HepG2 (cell line): ENCODE results near the gene PRM3. TPM values are rescaled to one million over a fixed set of nuclear protein-coding genes. Genes with fewer than 3 reads are reported as not detected.
A peak's percentile ranks its signal among the peaks of the same experiment; 100 is the strongest.

Experiments used
- CSRNP2 ChIP-seq: sonication (generic); formaldehyde crosslinking; conservative IDR thresholded peaks from 2 replicates; pipeline ENCODE4 v1.8.0; 2022; ENCODE audit warnings: low read depth, missing genetic modification reagents
- FOXK1 ChIP-seq: sonication (generic); formaldehyde crosslinking; IDR thresholded peaks from 2 replicates; pipeline ENCODE4 v1.4.0; 2020; ENCODE audit warnings: low read depth, missing genetic modification reagents, borderline replicate concordance
- GTF3A ChIP-seq: sonication (generic); formaldehyde crosslinking; conservative IDR thresholded peaks from 2 replicates; pipeline ENCODE4 v1.4.0; 2020; ENCODE audit warnings: mild to moderate bottlenecking, missing genetic modification reagents
- HES4 ChIP-seq: sonication (generic); formaldehyde crosslinking; IDR thresholded peaks from 2 replicates; pipeline ENCODE4 v1.9.0; 2021; ENCODE audit warnings: mild to moderate bottlenecking, missing genetic modification reagents, borderline replicate concordance
- KAT2B ChIP-seq: fragments of 150-350 bp; IDR thresholded peaks from 2 replicates; pipeline ENCODE4 v1.6.1; 2014; ENCODE audit warnings: low read depth, low read length, borderline replicate concordance
- NRL ChIP-seq: sonication (generic); formaldehyde crosslinking; IDR thresholded peaks from 2 replicates; pipeline ENCODE4 v1.5.0; 2020; ENCODE audit warnings: missing genetic modification reagents, mild to moderate bottlenecking, moderate library complexity, borderline replicate concordance
- XRCC5 ChIP-seq: fragments of 200-400 bp; formaldehyde crosslinking; optimal IDR thresholded peaks from 2 replicates; pipeline ENCODE3; 2017; ENCODE audit warnings: mild to moderate bottlenecking, low read length
- ZNF274 ChIP-seq: sonication (generic); formaldehyde crosslinking; IDR thresholded peaks from 2 replicates; pipeline ENCODE4 v1.5.1; 2020; ENCODE audit warnings: mild to moderate bottlenecking, missing genetic modification reagents
- ZNF407 ChIP-seq: sonication (generic); formaldehyde crosslinking; IDR thresholded peaks from one replicate; pipeline ENCODE4 v1.5.1; 2020; ENCODE audit warnings: mild to moderate bottlenecking, missing genetic modification reagents; ENCODE audit errors: not compliant biosample characterization
- ZNF530 ChIP-seq: sonication (generic); formaldehyde crosslinking; IDR thresholded peaks from 2 replicates; pipeline ENCODE4 v1.5.0; 2020; ENCODE audit warnings: low read depth, mild to moderate bottlenecking, missing genetic modification reagents
- ZNF580 ChIP-seq: IDR thresholded peaks from 2 replicates; pipeline ENCODE4 v1.6.1; 2016; ENCODE audit warnings: low read depth, borderline replicate concordance
- ZNF597 ChIP-seq: sonication (generic); formaldehyde crosslinking; IDR thresholded peaks from 2 replicates; pipeline ENCODE4 v1.5.0; 2020; ENCODE audit warnings: missing genetic modification reagents
- ZNF772 ChIP-seq: sonication (generic); formaldehyde crosslinking; IDR thresholded peaks from 2 replicates; pipeline ENCODE4 v1.5.0; 2020; ENCODE audit warnings: mild to moderate bottlenecking, missing genetic modification reagents
- ZSCAN20 ChIP-seq: sonication (generic); formaldehyde crosslinking; IDR thresholded peaks from 2 replicates; pipeline ENCODE4 v1.4.0; 2020; ENCODE audit warnings: missing genetic modification reagents, mild to moderate bottlenecking, borderline replicate concordance
- polyA plus RNA-seq, 8 experiments: library from polyadenylated mRNA; depleted of rRNA in 3 of 8; stranded (reverse) in 7 of 8; unstranded in 1 of 8; fragments of >200 nt; fragmentation: Illumina TruSeq in 4 of 8; extraction: Trizol in 4 of 8; gene quantifications; 2 replicates each; pipeline versions ENCODE4 v1.2.1 to v1.2.3, GENCODE V29; 2011 to 2016; ENCODE audit warnings: low read depth in 4 of 8, missing spikeins in 1 of 8, mixed read lengths in 1 of 8; ENCODE audit not compliant: insufficient read depth in 1 of 8
- total RNA-seq, 5 experiments: library from RNA; depleted of rRNA; stranded (reverse); fragments of >200 nt; fragmentation: Illumina TruSeq; extraction: Trizol; gene quantifications; 2 replicates each; pipeline ENCODE4 v1.2.3, GENCODE V29; 2016; ENCODE audit warnings: low read depth in 1 of 5

PRM3 gene
- total and polyA plus RNA-seq, 2 of the 13 experiments (the other 11 are each of a cell fraction or from before 2014, with no cell fraction given) = not detected

GRCh38 chr16:11272484-11272883, 945 bp downstream of the PRM3 start (continued):
- TF ChIP-seq ZNF407 (CRISPR knock-in tag) (no peak), ZSCAN20 (no peak), ZNF530 (peak; percentile 48; the same call in 1 of the 2 replicates), GTF3A (CRISPR knock-in tag) (no peak), NRL (no peak), FOXK1 (no peak), ZNF597 (no peak), HES4 (no peak), ZNF772 (CRISPR knock-in tag) (no peak), CSRNP2 (no peak), ZNF580 (CRISPR knock-in tag) (no peak), KAT2B (no peak), ZNF274 (CRISPR knock-in tag) (0 out of 2 replicates have a peak, but pooled peaks have one; percentile 11), XRCC5 (peak; percentile 5)
